ENCODE data around the gene KRTAP2-1.
"Not testable (repeated sequence)": the region's sequence is repeated elsewhere in the genome, so short reads cannot be mapped to it uniquely, and the experiment has no call there.

The KRTAP2-1 gene

DNA sequence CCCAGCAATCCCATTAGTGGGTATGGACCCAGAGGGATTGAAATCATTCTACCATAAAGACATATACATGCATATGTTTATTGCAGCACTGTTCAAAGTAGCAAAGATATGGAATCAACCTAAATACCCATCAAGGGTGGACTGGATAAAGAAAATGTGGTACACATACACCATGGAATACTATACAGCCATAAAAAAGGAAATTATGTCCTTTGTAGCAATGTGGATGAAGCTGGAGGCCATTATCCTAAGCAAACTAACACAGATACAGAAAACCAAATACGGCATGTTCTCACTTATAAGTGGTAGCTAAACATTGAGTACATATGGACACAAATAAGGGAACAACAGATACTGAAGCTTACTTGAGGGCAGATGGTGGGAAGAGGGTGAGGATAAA is 10.4 kb upstream of the KRTAP2-1 start:
- no peak for DNase-seq (ENCODE audit: low read depth in 2 of 2)

GRCh38 chr17:41055130-41055529 is 8.0 kb upstream of the KRTAP2-1 start, which contains the start of gene KRTAP2-2:
Gene KRTAP2-2 (minus strand): TSS chr17:41055230. CDS start chr17:41055211, 19 bp downstream.
- DNase-seq (ENCODE audit: low read depth in 2 of 2), result not testable (repeated sequence)

- DNase-seq (ENCODE audit: low read depth in 2 of 2), result not testable (repeated sequence)
These were observed 7.4 kb upstream of the KRTAP2-1 start for GRCh38 chr17:41054556-41054955.

GRCh38 chr17:41054025-41054424 is 6.9 kb upstream of the KRTAP2-1 start:
- DNase-seq (ENCODE audit: low read depth in 2 of 2), result no peak

DNA sequence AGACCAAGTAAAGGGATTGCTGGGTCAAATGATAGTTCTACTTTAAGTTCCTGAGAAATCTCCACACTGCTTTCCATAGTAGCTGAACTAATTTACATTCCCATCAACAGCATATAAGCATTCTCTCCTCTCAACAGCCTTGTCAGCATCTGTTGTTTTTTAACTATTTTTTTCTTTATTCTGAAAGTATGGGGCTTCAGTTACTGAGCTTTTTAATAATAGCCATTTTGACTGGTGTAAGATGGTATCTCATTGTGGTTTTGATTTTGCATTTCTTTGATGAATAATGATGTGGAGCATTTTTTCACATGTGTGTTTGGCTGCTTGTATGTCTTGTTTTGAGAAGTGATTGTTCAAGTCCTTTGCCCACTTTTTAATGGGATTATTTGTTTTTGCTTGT is 5.5 kb upstream of the KRTAP2-1 start:
- DNase-seq (ENCODE audit: low read depth in 2 of 2), result no peak

- no peak for DNase-seq (ENCODE audit: low read depth in 2 of 2)
These were observed 2.0 kb upstream of the KRTAP2-1 start for GRCh38 chr17:41049110-41049509.

DNA sequence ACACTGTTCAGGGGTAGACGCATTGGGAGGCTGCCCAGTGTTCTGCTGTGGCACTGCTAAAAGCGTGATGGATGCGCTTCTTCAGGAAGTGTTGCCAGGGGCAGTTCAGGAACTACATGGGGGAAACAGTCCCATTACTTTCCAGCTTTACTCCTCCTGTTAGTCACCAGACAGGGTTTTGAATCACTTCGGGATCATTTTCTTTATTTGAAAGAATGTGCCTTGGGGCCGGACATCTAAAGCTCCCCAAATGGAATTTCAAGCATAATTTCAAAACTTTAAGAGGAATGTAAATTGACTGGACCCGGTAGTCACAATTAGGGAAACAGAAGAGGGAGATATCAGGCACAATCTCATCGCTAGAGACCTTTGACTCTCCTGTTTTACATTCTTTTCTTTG is 1.3 kb upstream of the KRTAP2-1 start:
- DNase-seq (ENCODE audit: low read depth in 2 of 2), result no peak

DNA sequence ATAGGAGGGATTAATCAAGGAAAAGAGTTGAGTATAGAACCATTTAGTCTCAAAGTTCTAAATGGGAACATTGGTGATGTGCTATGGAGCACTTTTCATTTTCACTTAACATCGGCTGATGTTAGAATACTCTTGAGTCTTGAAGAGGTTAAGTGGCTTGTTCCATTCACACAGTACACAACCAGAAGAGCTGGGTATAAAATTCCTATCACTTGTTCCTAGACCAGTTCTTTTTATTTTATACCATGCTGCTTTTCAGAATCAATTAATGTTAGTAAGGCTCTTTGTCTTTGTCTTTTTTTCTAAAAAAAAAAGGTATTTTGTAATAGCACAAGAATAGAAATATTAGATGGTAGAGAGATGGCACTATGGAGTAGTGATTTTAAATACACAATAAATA is 4.2 kb downstream of the KRTAP2-1 start:
- no peak for DNase-seq (ENCODE audit: low read depth in 2 of 2)

DNA sequence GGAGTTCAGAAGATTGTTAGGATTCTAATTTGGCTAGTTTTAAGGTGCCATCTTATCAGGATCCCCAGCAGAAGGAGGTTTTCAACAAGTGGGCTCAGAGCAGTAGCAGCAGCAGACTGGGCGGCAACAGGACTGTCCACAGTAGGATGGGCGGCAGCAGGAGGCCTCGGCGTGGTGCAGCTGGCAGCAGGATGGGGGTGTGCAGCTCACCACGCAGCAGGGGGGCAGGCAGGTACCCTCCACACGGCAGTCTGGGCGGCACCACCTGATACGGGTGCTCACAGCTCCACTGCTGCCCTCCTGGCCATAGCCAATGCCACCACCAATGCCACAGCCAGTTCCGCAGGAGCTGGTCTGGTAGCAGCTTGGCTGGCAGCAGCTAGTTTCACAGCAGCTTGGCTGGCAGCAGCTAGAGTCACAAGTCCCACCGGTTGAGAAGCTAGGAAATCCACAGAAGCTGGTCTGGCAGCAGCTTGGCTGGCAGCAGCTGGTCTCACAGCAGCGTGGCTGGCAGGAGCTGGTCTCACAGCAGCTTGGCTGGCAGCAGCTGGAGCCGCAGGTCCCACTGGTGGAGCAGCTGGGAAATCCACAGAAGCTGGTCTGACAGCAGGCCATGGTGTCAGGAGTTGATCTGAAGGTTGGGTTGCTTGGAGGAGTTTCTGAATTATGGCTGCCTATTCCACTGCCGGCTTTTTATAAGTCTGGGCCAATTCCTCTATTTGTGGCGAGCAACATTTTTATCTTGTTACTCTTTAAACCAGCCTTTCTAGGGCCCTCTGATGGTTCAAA is 6.1 kb downstream of the KRTAP2-1 start, which contains the start of gene KRTAP1-1:
TSS of gene KRTAP1-1 (minus strand) at position 668 of the 789 bp plus-strand sequence. CDS start at position 615, 53 bp downstream.
- DNase-seq (ENCODE audit: low read depth in 2 of 2), result not testable (repeated sequence)

DNA sequence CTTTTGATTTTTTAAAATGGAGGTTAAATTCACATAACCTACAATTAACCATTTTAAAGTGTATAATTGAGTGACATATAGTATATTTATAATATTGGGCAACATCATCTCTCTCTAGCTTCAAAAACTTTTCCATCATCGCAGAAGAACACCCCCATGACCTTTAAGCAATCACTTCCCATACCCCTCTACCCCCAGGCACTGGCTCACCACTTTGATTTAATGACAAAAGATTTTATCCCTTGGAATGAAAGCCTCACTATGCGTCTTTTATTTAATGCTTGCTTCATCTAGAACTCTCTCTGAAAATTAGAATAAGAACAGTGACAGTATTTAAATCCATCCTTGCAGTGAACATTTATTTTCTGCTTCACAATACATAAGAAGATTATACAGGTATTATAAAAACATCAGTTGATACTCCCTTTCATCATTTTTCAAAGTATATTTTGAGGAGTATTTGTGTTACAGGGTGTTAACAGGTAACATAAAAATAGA is 9.2 kb downstream of the KRTAP2-1 start:
- DNase-seq (ENCODE audit: low read depth in 2 of 2), result no peak

DNA sequence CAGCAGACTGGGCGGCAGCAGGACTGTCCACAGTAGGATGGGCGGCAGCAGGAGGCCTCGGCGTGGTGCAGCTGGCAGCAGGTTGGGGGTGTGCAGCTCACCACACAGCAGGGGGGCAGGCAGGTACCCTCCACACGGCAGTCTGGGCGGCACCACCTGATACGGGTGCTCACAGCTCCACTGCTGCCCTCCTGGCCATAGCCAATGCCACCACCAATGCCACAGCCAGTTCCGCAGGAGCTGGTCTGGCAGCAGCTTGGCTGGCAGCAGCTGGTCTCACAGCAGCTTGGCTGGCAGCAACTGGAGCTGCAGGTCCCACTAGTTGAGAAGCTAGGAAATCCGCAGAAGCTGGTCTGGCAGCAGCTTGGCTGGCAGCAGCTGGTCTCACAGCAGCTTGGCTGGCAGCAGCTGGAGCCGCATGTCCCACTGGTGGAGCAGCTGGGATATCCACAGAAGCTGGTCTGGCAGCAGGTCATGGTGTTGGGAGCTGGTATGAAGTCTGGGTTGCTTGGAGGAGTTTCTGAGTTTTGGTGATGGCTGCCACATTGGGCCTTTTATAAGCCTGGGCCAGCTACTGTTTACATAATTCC is 12.7 kb downstream of the KRTAP2-1 start, which contains the start of gene KRTAP1-3:
TSS of gene KRTAP1-3 (minus strand) at position 529 of the 590 bp plus-strand sequence. CDS start at position 476, 53 bp downstream.
- DNase-seq (ENCODE audit: low read depth in 2 of 2), result not testable (repeated sequence)

DNA sequence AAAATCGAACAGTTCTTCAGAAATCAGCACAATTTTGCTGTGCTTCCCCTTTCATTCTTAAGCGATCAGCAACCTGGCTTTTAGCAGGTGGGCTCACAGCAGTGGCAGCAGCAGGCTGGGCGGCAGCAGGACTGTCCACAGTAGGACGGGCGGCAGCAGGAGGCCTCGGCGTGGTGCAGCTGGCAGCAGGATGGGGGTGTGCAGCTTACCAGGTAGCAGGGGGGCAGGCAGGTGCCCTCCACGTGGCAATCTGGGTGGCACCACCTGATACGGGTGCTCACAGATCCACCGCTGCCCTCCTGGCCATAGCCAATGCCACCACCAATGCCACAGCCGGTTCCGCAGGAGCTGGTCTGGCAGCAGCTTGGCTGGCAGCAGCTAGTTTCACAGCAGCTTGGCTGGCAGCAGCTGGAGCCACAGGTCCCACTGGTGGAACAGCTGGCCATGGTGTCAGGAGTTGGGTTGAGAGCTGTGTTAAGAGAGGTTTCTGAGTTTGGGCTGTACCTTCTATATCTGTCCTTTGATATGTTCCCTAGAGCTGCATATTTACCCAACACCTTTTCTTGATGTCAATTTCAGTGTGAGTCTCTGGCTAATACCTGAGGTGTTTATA is 17.4 kb downstream of the KRTAP2-1 start, which contains the start of gene KRTAP1-4:
TSS of gene KRTAP1-4 (minus strand) at position 563 of the 613 bp plus-strand sequence. CDS start at position 446, 117 bp downstream.
- DNase-seq (ENCODE audit: low read depth in 2 of 2), result no peak

DNA sequence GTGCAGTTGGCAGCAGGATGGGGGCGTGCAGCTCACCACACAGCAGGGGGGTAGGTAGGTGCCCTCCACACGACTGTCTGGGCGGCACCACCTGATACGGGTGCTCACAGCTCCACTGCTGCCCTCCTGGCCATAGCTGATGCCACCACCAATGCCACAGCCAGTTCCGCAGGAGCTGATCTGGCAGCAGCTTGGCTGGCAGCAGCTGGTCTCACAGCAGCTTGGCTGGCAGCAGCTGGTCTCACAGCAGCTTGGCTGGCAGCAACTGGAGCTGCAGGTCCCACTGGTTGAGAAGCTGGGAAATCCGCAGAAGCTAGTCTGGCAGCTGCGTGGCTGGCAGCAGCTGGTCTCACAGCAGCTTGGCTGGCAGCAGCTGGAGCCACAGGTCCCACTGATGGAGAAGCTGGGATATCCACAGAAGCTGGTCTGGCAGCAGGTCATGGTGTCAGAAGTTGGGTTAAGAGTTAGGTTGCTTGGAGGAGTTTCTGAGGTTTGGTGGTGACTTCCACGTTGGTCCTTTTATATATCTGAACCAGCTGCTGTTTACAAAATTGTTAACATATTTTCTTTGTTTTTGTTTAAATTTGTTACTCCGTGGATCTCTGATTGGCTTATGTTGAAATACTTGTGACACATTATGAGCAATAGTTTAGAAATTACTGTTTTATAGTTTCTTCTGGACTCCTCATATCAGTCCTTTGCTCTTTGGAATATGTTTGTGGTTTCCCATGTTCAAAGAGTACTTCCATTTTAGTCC is 20.2 kb downstream of the KRTAP2-1 start, which contains the start of gene KRTAP1-5:
TSS of gene KRTAP1-5 (minus strand) at position 494 of the 757 bp plus-strand sequence. CDS start at position 441, 53 bp downstream.
- no peak for DNase-seq (ENCODE audit: low read depth in 2 of 2)

DNA sequence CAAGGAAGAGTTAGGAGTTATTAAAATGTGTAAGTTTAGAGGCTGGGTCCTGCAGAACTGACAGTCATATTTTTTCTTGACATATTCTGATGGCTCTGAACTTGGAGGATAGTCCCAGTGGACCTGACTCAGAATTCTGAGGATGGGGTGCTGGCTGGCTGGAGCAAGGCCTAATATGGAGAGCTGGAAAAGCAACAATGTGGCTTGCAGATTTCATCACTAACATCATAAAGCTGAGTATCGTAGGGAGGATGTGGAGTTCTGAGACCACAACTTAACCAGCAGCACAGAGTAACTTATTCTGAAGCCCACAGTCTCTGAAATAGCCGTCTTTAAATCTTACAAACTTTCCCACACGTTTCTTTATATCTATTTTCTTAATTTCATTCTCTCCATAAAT is 22.4 kb downstream of the KRTAP2-1 start:
- no peak for DNase-seq (ENCODE audit: low read depth in 2 of 2)

DNA sequence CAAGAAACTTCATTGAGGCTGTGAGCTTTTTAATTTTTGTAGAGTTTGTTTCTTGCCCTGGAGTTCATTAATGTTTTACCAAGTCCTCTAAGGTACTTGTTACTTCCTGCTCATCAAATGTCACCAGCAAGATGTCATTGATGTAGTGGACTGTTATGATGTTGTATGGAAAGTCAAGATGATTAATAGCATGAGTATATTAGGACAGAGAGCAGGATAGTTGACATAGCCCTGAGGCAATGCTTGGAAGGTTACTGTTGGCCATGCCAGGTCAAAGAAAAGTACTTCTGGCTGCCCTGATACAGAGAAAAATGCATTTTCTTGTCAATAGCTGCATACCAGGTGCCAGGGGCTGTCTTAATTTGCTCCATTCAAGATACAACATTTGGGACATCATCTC is 26.8 kb downstream of the KRTAP2-1 start:
- no peak for DNase-seq (ENCODE audit: low read depth in 2 of 2)

GRCh38 chr17:41019415-41019814 is 27.7 kb downstream of the KRTAP2-1 start:
- DNase-seq (ENCODE audit: low read depth in 2 of 2), result no peak

- no peak for DNase-seq (ENCODE audit: low read depth in 2 of 2)
These were observed 28.6 kb downstream of the KRTAP2-1 start for GRCh38 chr17:41018541-41018940.

- no peak for DNase-seq (ENCODE audit: low read depth in 2 of 2)
These were observed 30.4 kb downstream of the KRTAP2-1 start for GRCh38 chr17:41016578-41017215.

GRCh38 chr17:41015454-41015853 is 31.7 kb downstream of the KRTAP2-1 start:
- DNase-seq (ENCODE audit: low read depth in 2 of 2), result no peak

- DNase-seq (ENCODE audit: low read depth in 2 of 2), result no peak
These were observed 33.5 kb downstream of the KRTAP2-1 start for GRCh38 chr17:41013606-41014005.

DNA sequence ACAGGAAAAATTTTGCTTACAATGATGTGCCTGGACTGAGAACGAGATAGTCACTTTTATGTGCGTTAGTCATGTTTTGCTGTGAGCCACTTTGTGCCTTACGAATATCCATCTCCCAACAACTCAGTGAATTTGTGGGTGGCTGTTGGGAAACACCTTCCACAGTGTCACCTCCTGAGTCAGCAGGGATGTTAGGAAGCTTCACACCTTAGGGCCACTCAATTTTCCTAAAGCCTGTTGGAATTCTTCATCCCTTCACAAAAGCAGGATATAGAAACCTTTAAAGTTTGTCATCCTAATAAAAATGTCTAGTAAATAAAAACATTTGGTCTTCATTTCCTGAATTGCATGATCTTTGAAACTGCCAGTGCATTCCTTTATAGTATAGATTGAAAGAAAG is 33.9 kb downstream of the KRTAP2-1 start:
- no peak for DNase-seq (ENCODE audit: low read depth in 2 of 2)

Measured in stimulated activated CD8-positive, alpha-beta memory T cell treated with anti-CD3 and anti-CD28 coated beads, Interleukin-15, amount 100 ng/mL, for 48 hours (primary cell).